Fibroblast of peridontal ligament (primary cell): Measurements from ENCODE around the gene FOXN3.
A peak's percentile ranks its signal among the peaks of the same experiment; 100 is the strongest.

ENCODE experiments used
- DNase-seq: peaks from one replicate; pipeline ENCODE4 v3.0.0-alpha.2; 2010; ENCODE audit errors: extremely low read depth

FOXN3 gene

GRCh38 chr14:89359477-89360222, 57.4 kb downstream of the FOXN3 start:
- no peak for DNase-seq

DNA sequence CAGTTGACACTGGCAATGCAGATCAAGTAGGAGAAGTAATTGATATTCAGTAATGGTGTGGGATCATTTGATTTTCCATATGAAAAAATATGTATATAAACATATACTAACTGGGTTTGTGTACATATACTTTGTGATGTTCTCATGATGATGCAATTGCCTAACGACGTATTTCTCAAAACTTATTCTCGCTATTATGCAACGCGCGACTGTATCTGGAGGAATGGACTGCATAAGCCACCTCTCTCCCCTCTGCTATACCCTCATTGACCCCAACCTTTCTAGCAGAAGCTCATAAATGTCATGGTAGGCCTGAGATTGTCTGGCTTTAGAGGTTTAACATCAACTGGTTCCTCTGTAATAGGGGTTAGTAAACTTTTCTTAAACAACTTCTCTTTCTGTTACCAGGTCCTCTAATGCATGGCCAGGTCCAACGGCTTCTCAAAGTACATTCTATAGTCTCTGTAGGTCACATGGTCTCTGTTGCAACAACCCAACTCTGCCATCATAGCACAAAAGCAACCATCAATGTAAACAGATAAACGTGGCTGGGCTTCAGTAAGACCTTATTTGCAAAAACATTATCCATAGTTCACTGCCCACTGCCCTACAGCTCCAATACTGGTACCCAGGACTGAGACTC, 59.3 kb downstream of the FOXN3 start:
- DNase-seq = no peak

GRCh38 chr14:89356927-89357326, 60.1 kb downstream of the FOXN3 start:
- DNase-seq = no peak

DNA sequence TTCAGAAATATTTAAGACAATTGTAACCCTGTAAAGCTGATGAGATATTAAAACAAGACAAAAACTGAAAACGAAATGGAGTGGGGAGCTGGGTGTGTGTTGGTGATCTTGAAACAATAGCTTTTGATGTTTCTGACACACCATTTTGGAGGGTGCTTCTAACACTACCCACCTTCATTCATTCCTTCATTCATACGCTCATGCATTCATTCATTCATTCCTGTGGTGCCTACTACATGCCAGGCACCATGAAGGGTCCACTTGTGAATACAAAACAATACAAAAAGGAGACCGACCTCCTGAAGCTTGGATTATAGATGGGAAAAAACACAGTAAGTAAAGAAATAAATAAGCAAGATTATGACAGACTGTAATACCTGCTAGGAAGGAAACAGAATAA, 60.5 kb downstream of the FOXN3 start:
- DNase-seq = no peak

GRCh38 chr14:89353766-89354113, 63.3 kb downstream of the FOXN3 start:
- DNase-seq = no peak

GRCh38 chr14:89352976-89353765, 63.9 kb downstream of the FOXN3 start:
- no peak for DNase-seq

GRCh38 chr14:89351516-89352404, 65.3 kb downstream of the FOXN3 start:
- peak; percentile 40 for DNase-seq

- DNase-seq = peak; percentile 51
Measured at GRCh38 chr14:89351221-89351515, 65.9 kb downstream of the FOXN3 start.

GRCh38 chr14:89350152-89350551, 66.9 kb downstream of the FOXN3 start:
- DNase-seq = no peak

DNA sequence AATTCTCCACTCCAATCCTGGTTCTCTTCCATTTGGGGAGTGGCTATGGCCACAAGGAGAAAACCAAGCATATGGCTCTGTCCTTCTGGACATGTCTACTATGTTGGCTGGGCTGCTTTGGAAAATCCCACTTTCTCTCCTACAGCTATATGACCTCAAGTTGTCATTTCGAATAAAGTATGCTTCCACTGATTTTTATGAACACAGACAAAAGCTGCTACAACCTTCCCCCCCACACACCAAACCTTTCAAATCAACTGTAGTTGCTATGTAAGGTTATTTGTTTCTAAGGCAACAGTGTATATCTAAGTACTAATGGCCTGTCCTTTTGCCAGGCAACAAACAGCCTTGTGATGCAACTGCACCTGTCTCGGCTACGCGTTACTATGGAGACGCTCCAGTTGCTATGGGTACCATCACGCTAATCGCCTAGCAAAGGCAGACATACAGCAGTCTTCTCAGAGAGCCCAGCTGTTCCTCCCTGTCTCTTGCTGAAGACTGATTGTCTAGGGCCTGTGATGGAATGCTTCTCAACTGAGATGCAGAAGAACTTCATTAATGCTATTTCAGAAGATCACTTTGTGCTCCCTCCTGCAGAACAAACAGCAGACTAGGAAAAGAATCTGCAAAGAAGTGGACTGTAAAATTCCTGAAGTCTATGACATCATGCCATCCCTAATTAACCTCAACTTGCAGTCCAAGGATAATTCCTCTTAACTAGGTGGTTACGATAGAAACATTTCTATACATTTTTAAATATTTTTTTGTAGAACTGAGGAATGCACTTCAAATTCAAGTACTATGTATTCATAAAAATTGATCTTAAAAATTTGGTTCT, 67.6 kb downstream of the FOXN3 start:
- DNase-seq = no peak

DNA sequence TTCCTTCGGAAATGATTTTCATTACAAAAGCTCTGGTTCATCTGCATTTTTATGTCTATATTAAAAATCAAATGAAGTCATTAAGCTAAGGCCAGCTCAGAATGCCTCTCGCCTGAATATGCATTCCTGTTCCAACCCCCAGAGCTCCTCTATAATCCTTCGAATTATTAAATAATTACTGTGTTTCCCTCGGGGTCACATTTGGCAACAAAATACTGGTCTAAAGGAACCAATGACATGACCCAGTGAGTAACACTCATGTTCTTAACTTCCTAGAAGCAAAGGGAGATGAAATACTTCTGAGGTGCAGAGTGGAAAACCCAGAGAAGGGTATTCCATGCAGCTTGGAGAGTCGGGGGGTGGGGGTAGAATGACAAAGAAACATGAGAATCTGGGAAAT, 68.3 kb downstream of the FOXN3 start:
- DNase-seq = no peak

DNA sequence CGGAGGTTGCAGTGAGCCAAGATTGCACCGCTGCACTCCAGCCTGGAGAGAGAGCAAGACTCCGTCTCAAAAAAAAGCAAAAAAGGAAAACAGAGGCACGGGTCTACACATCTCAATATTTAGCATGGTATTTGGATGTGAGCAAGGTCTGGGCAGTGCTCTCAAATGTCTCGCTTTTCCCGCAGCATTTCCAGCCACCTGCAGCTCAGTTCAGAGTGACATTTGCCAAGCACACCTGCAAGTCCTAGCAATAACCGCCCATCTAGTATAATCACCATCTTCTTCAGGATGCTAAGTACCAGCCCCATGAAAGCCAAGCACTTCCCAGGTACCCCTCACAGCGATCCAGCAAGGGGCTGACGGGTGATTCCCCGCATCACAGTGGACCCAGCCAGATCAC, 69.1 kb downstream of the FOXN3 start:
- DNase-seq = no peak

DNA sequence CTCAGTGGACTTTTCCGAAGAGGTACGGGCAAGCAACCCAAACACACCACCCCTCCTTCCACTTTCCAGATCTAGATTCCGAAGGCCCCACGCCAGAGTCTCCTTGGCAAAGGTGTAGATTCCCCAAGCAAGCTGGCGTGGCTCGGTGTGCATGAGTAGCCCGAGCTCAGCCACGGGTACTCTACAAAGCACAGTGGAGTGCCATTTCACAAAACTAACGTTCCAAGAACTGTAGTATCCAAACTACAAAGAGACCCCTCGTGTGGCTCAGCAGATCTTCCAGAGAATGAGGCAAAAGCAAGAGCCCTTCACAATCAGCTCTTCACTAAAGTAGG, 72.1 kb downstream of the FOXN3 start:
- DNase-seq = no peak

DNA sequence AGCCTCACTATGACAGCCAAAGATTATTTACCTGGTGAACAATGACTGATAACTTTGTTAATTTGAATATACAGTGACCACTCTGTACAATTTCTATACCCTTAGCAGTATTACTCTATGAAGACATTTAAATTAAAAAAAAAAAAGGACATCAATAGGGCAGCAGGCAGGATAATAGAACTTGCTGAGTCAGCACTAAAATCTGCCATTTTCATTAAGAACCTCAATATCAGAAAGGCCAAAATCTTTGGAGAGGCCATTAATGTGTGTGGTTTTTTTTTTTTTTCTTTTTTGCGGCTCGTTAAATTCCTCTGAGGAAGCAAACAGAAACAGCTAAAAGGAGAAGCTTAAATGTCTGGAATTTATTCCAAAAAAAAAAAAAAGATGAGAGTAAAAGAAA, 73.7 kb downstream of the FOXN3 start:
- no peak for DNase-seq

- no peak for DNase-seq
Measured at GRCh38 chr14:89342049-89342448, 75.0 kb downstream of the FOXN3 start.

DNA sequence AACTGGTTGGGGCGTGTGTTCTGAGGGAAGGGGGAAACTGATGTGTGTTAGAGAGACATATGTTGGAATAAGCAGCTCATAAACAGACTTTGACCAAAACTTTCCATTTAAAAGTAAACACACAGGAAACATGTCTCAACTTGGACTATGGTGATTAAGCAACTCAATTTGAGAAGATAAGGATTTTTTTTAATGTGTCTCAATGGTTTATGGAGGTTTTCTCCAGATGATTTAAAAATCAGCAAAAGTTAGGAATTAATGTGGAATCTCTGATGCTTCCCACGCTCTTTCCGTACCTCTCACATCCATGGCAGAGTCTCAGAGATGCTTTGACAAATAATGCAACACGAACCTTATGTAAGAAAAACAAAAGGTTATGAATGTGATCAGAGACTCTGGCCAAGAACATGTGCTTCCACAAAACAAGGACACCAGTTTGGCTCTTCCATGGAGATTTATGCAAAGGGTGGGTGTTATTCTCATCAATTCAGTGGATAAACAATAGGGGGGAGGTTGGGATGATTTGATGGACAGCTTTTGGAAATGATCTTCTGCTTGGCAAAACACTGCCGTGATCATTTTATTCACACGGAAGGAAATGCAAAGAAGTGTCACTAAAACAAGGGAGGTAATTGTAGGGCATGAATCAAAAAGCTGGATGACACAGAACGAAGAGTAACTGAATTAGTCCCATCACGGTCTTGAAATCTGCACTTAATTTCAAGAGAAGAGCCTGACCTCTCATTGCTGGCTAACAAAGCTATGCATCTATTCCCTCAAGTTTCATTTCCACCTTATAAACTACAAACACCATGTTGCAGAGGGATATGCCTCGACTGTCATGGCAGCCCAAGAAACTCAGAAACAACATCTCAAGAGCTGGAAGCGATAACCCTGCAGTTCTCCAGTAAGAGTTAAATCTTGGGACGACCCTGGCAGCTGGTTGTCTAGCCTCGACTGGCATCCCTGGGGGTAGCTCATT, 76.5 kb downstream of the FOXN3 start:
- DNase-seq = peak; percentile 73

DNA sequence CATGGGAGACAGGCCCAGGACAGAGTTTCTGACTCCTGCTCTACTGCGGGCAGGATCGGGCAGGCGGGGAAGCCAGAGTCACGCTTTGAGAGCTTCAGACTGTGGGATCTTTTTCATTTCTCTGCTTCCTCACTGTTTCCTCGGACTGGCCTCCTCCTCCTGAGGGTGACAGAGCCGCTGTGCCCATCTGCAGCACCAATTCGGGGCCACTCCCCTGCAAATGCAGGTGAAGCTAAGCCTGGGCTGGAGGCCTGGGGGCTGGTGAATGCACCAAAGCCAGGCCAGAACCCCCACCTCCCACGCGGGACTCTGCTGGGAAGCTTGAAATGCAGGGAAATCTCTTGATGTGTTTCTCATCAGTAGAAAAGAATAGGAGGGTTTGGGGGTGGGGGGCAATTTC, 77.5 kb downstream of the FOXN3 start:
- DNase-seq = no peak

- DNase-seq = no peak
Measured at GRCh38 chr14:89339158-89339557, 77.9 kb downstream of the FOXN3 start.

- DNase-seq = no peak
Measured at GRCh38 chr14:89336338-89336737, 80.7 kb downstream of the FOXN3 start.

DNA sequence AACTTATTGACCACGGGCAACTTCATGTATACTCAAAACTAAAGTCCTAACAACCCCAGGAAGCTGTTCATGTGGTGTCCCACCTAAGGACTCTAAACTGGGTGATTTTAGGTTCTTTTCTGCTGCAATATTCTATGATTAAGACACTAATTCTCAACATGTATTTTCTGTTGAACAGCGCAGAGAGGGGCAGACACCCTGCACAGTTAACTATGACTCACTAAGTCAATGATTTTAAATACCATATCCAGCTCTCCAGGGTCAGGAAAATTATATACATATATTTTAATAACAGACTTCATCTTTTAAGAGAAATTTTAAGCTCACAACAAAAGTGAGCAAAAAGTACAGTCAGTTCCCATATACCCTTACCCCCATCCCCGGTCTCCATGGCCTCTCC, 85.0 kb downstream of the FOXN3 start:
- peak; percentile 33 for DNase-seq
